DMS153 treated with DMSO at 0.1 percent for 48 hours (cell line): ENCODE measurements around the gene ZNF451.
"Not testable (repeated sequence)": the region's sequence is repeated elsewhere in the genome, so short reads cannot be mapped to it uniquely, and the experiment has no call there.

Source experiments
- DNase-seq: peaks from one replicate; lab custom pipeline; 2025; ENCODE audit not compliant: unreplicated experiment; lab: John Stamatoyannopoulos, UW

The ZNF451 gene, protein sequence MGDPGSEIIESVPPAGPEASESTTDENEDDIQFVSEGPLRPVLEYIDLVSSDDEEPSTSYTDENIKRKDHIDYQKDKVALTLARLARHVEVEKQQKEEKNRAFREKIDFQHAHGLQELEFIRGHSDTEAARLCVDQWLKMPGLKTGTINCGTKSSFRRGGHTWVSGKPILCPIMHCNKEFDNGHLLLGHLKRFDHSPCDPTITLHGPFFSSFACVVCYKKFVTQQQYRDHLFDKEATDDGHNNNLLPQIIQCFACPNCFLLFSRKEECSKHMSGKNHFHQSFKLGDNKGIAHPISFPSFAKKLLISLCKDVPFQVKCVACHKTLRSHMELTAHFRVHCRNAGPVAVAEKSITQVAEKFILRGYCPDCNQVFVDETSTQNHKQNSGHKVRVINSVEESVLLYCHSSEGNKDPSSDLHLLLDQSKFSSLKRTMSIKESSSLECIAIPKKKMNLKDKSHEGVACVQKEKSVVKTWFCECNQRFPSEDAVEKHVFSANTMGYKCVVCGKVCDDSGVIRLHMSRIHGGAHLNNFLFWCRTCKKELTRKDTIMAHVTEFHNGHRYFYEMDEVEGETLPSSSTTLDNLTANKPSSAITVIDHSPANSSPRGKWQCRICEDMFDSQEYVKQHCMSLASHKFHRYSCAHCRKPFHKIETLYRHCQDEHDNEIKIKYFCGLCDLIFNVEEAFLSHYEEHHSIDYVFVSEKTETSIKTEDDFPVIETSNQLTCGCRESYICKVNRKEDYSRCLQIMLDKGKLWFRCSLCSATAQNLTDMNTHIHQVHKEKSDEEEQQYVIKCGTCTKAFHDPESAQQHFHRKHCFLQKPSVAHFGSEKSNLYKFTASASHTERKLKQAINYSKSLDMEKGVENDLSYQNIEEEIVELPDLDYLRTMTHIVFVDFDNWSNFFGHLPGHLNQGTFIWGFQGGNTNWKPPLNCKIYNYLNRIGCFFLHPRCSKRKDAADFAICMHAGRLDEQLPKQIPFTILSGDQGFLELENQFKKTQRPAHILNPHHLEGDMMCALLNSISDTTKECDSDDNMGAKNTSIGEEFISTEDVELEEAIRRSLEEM

GRCh38 chr6:57089687-57090457, at the start of gene ZNF451:
Gene ZNF451, plus strand, starts transcription at chr6:57090188. Its CDS starts 66 bp downstream, at chr6:57090254.
- peak; percentile 96 for DNase-seq

- not testable (repeated sequence) for DNase-seq
Observed at GRCh38 chr6:57044061-57044460, 45.9 kb upstream of the ZNF451 start.

- no peak for DNase-seq
Observed at GRCh38 chr6:57044568-57044967, 45.4 kb upstream of the ZNF451 start.

DNA sequence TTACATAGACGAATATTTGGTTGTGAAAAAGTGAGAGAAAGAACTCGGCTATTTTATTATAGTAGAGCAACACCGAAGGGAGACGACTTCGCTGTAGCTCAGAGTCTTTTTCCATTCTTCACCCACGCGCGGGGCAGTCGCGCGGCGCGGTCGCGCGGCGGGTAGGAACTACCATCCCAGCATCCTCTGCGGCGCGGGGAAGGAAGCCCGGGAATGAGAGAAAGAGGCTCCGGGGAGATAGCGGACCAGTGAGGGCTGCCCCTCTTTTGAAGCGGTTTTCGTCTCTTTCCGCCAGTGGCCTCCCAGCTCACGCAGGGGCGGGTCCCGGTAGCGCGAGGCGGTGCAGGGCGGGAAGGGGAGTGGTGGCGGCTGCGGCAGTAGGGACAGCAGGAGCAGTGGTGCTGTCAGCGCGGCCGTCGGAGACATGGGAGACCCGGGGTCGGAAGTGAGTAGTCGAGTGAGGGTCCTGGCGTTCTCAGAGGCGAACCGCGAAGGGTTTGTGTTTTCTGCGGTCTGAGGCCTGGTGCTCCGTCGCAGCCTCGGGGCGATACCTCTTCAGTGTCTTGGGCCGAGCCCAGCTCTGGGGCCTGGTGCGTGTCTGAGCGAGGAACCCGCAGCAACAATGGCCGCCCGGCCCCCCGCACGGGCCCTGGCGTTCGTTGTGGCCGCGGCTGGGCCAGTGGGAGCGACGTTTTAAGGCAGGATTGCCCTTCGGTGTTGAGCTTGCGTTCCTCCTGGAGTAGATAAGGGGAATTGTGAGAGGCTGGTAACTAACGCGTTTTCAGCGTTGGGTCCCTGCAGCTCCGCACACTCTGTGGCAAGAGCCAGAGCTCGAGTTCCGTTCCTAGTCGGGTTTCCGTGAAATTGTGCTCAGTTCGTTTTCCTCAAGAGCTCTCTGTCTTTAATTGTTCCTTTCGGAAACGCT, 43.4 kb upstream of the ZNF451 start, which contains the start of gene KIAA1586:
Gene KIAA1586, plus strand, starts transcription at position 362 of the 925 bp plus-strand sequence. Its CDS starts 63 bp downstream, at position 425.
- peak; percentile 81 for DNase-seq

DNA sequence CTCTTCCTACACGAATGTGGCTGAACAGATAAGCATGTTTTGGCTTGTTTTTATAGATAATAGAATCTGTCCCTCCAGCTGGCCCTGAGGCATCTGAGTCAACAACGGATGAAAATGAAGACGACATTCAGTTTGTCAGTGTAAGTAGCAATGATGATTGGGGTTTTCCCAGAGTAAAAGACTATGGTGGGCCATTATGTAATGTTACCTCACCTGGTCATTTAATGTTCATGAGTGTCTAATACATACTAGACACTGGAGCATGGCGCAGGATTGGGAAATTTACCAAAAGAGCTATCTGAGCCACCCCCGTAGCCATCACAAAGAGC, 42.8 kb upstream of the ZNF451 start:
- not testable (repeated sequence) for DNase-seq

GRCh38 chr6:57047859-57048258, 42.1 kb upstream of the ZNF451 start:
- DNase-seq = not testable (repeated sequence)

DNA sequence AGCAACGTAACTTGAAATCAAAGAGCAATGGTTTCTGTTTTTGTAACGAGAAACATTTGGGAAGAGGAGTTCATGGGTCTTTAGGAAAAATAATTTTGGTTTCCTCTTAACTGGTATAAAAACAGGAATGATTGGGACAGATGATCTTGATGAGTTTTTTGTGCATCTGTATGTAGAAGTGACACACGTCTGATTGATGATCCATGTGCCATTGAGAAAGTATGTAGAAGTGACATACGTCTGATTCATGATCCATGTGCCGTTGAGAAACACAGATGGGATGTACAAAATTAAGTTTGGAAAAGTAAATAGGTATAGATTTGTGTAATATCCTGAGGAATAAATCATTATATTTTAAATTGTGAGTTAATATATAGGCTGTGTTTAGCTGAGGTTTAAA, 41.4 kb upstream of the ZNF451 start:
- no peak for DNase-seq

- no peak for DNase-seq
Observed at GRCh38 chr6:57063847-57064246, 26.1 kb upstream of the ZNF451 start.

DNA sequence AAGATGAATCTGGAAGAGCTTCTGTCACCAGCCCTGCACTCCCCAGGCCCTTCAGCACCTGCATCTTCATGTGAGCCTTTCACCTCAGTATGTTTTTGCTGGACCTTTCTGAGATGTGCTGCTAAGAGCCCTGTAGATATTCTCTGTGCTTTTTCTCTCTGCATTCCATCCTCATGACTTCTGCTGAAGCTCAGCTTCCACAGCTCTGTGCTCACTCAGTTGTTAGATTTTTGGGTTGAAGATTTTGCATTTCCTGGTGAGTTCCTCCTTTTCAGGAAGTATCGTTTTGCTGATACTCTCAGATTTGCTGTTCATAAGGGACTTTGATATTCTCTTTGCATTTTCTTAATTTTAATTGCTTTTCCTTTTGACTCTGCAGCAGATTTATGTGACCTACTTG, 25.2 kb upstream of the ZNF451 start:
- DNase-seq = no peak

- DNase-seq = no peak
Observed at GRCh38 chr6:57068061-57068460, 21.9 kb upstream of the ZNF451 start.

GRCh38 chr6:57069228-57069627, 20.8 kb upstream of the ZNF451 start:
- no peak for DNase-seq

GRCh38 chr6:57069920-57070331, 20.1 kb upstream of the ZNF451 start:
- DNase-seq = no peak

- no peak for DNase-seq
Observed at GRCh38 chr6:57072108-57072507, 17.9 kb upstream of the ZNF451 start.

DNA sequence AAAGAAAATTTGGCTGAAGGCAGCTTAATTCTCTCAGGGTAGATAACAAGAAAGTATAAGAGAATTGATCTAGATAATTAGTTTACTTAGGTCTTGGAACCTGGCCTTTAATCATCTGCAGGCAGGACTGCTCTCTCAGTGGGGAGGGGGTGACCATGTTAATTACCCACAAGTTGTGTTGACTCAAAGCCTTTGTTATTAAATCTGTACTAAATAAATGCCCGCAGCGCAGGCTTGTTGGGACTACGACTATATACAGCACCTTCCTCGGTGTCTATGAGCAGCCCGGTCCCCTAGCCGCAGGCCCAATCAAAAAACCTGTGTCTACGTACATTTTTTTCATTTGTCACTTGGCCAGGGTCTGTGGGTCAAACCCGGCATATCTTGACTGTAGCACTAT, 15.6 kb upstream of the ZNF451 start:
- no peak for DNase-seq

GRCh38 chr6:57075092-57075491, 14.9 kb upstream of the ZNF451 start:
- DNase-seq = no peak

DNA sequence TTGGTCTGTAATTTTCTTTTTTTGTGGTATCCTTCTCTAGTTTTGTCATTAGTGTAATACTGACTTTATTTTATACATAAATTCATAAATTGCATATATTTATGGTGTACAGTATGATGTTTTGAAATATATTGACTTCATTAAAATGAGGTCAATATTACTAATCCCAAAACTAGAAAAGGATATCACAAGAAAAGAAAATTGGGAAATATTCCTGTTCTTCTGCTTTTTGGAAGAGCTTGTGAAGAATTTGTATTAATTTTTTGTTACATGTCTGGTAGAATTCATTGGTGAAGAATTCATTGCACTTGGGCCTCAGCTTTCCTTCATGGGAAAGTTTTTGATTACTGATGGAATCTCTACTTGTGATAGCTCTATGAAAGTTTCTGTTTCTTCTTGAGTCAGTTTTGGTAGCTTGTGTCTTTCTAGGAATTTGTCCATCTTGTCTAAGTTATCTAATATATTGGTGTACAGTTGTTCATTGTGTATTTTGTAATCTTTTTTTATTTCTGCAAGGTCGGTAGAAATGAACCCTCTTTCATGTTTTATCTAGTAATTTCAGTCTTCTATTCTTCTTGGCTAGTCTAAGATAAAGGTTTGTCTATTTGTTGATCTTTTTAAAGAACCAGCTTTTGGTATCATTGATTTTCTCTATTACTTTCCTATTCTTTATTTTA, 11.3 kb upstream of the ZNF451 start:
- DNase-seq = no peak

GRCh38 chr6:57085471-57085870, 4.5 kb upstream of the ZNF451 start:
- DNase-seq = no peak

DNA sequence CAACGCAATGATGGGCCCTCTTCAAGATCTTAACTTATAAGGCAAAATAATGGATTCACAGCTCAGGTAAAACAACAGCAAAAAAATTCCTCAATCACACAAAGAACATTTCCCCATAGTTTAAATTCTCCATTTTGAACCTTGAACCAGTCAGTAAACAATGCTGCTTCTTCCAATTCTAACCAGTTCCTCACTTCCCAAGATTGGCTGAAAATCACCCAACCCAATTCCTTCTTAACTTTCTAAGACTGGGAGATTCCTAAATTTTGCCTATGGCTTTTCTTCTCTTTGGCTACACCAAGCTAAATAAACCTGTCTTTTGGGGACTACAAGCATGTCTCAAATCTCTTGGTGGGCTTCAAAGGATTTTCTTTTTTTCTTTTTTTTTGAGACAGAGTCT, 3.1 kb upstream of the ZNF451 start:
- no peak for DNase-seq

DNA sequence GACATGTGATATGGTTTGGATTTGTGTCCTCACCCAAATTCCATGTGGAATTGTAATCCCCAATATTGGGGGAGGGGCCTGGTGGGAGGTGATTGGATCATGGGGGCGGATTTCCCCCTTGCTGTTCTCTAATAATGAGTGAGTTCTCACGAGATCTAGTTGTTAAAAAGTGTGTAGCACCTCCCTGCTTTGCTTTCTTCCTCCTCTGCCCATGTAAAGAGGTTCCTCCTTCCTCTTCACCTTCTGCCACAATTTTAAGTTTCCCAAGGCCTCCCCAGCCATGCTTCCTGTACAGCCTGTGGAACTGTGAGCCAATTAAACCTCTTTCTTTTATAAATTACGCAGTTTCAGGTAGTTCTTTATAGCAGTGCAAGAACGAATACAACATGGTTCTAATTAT, 2.1 kb upstream of the ZNF451 start:
- no peak for DNase-seq
